Measurements from ENCODE around the gene PRDM16. TPM values are rescaled to one million over a fixed set of nuclear protein-coding genes. Genes with fewer than 3 reads are reported as not detected.

Gene PRDM16
- polyA plus RNA-seq, 2 donors: 0.15 to 0.28 TPM

- H3K27me3 ChIP-seq (ENCODE audit: control insufficient read depth in 1 of 2, insufficient read depth in 2 of 2, low read length in 2 of 2): no peaks in the 10 kb centered on the region
- no peak overlapping the region for H3K27ac ChIP-seq (ENCODE audit: low read depth in 2 of 2, low read length in 1 of 2)
- H3K9me3 ChIP-seq (ENCODE audit: control insufficient read depth in 2 of 2, insufficient read depth in 1 of 2, low read depth in 1 of 2, low read length in 1 of 2): no peaks in the 10 kb centered on the region
- peaks cover 2% of the 10 kb centered on the region in 2 donors for H3K4me1 ChIP-seq (ENCODE audit: control insufficient read depth in 2 of 2, insufficient read depth in 2 of 2, low read length in 1 of 2)
- H3K36me3 ChIP-seq (ENCODE audit: control insufficient read depth in 2 of 2, insufficient read depth in 2 of 2, low read length in 1 of 2): no peaks in the 10 kb centered on the region
- H3K4me3 ChIP-seq (ENCODE audit: low read depth in 1 of 2, low read length in 2 of 2): no peak overlapping the region
- 73 to 79% methylated on average over 22 to 26 of the region's 26 CpGs for WGBS, 2 donors
Observed at GRCh38 chr1:3323796-3324703, 255.0 kb downstream of the PRDM16 start.

- no peaks in the 10 kb centered on the region for H3K36me3 ChIP-seq (ENCODE audit: control insufficient read depth in 2 of 2, insufficient read depth in 2 of 2, low read length in 1 of 2)
- no peak overlapping the region for H3K4me3 ChIP-seq (ENCODE audit: low read depth in 1 of 2, low read length in 2 of 2)
- 90 to 92% methylated on average over 22 of the region's 22 CpGs for WGBS, 2 donors
- H3K9me3 ChIP-seq (ENCODE audit: control insufficient read depth in 2 of 2, insufficient read depth in 1 of 2, low read depth in 1 of 2, low read length in 1 of 2): no peaks in the 10 kb centered on the region
- peaks cover 2% of the 10 kb centered on the region in 2 donors for H3K4me1 ChIP-seq (ENCODE audit: control insufficient read depth in 2 of 2, insufficient read depth in 2 of 2, low read length in 1 of 2)
- H3K27ac ChIP-seq (ENCODE audit: low read depth in 2 of 2, low read length in 1 of 2): no peak overlapping the region
- no peaks in the 10 kb centered on the region for H3K27me3 ChIP-seq (ENCODE audit: control insufficient read depth in 1 of 2, insufficient read depth in 2 of 2, low read length in 2 of 2)
Observed at GRCh38 chr1:3324704-3325535, 255.9 kb downstream of the PRDM16 start.

GRCh38 chr1:3326516-3327388, 257.7 kb downstream of the PRDM16 start:
- Histone ChIP-seq H3K27me3 (ENCODE audit: control insufficient read depth in 1 of 2, insufficient read depth in 2 of 2, low read length in 2 of 2) (no peaks in the 10 kb centered on the region), H3K36me3 (ENCODE audit: control insufficient read depth in 2 of 2, insufficient read depth in 2 of 2, low read length in 1 of 2) (no peaks in the 10 kb centered on the region), H3K4me1 (ENCODE audit: control insufficient read depth in 2 of 2, insufficient read depth in 2 of 2, low read length in 1 of 2) (peaks cover 2% of the 10 kb centered on the region in 2 donors), H3K27ac (ENCODE audit: low read depth in 2 of 2, low read length in 1 of 2) (no peak overlapping the region), H3K9me3 (ENCODE audit: control insufficient read depth in 2 of 2, insufficient read depth in 1 of 2, low read depth in 1 of 2, low read length in 1 of 2) (no peaks in the 10 kb centered on the region), H3K4me3 (ENCODE audit: low read depth in 1 of 2, low read length in 2 of 2) (no peak overlapping the region)
- WGBS, 2 donors: 80 to 84% methylated on average over 21 of the region's 21 CpGs

DNA sequence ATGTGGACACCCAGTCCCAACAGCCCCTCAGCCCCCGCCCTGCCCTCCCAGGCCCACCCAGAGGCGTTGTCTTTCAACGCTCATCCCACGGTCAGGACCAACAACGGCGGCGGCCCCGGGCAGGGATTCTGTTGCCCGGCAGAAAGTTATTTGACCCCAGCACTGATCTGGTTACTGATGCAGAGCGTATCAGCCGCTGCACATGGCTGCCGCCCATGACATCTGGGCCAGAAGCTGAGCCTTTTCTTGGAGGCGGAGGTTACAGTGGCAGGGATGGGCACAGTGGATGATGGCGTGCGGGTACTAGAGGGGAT, 258.3 kb downstream of the PRDM16 start:
- Histone ChIP-seq H3K27ac (ENCODE audit: low read depth in 2 of 2, low read length in 1 of 2) (no peak overlapping the region), H3K36me3 (ENCODE audit: control insufficient read depth in 2 of 2, insufficient read depth in 2 of 2, low read length in 1 of 2) (no peaks in the 10 kb centered on the region), H3K27me3 (ENCODE audit: control insufficient read depth in 1 of 2, insufficient read depth in 2 of 2, low read length in 2 of 2) (no peaks in the 10 kb centered on the region), H3K4me3 (ENCODE audit: low read depth in 1 of 2, low read length in 2 of 2) (no peak overlapping the region), H3K4me1 (ENCODE audit: control insufficient read depth in 2 of 2, insufficient read depth in 2 of 2, low read length in 1 of 2) (peaks cover 2% of the 10 kb centered on the region in 2 donors), H3K9me3 (ENCODE audit: control insufficient read depth in 2 of 2, insufficient read depth in 1 of 2, low read depth in 1 of 2, low read length in 1 of 2) (no peaks in the 10 kb centered on the region)
- 76 to 77% methylated on average over 15 of the region's 15 CpGs for WGBS, 2 donors

- H3K27me3 ChIP-seq (ENCODE audit: control insufficient read depth in 1 of 2, insufficient read depth in 2 of 2, low read length in 2 of 2): no peaks in the 10 kb centered on the region
- H3K36me3 ChIP-seq (ENCODE audit: control insufficient read depth in 2 of 2, insufficient read depth in 2 of 2, low read length in 1 of 2): no peaks in the 10 kb centered on the region
- no peak overlapping the region for H3K27ac ChIP-seq (ENCODE audit: low read depth in 2 of 2, low read length in 1 of 2)
- peaks cover 2% of the 10 kb centered on the region in 2 donors for H3K4me1 ChIP-seq (ENCODE audit: control insufficient read depth in 2 of 2, insufficient read depth in 2 of 2, low read length in 1 of 2)
- 82 to 83% methylated on average over 15 of the region's 15 CpGs for WGBS, 2 donors
- H3K9me3 ChIP-seq (ENCODE audit: control insufficient read depth in 2 of 2, insufficient read depth in 1 of 2, low read depth in 1 of 2, low read length in 1 of 2): no peaks in the 10 kb centered on the region
- H3K4me3 ChIP-seq (ENCODE audit: low read depth in 1 of 2, low read length in 2 of 2): no peak overlapping the region
Observed at GRCh38 chr1:3327936-3328590, 259.1 kb downstream of the PRDM16 start.

- Histone ChIP-seq H3K4me3 (ENCODE audit: low read depth in 1 of 2, low read length in 2 of 2) (no peak overlapping the region), H3K9me3 (ENCODE audit: control insufficient read depth in 2 of 2, insufficient read depth in 1 of 2, low read depth in 1 of 2, low read length in 1 of 2) (no peaks in the 10 kb centered on the region), H3K27me3 (ENCODE audit: control insufficient read depth in 1 of 2, insufficient read depth in 2 of 2, low read length in 2 of 2) (no peaks in the 10 kb centered on the region), H3K27ac (ENCODE audit: low read depth in 2 of 2, low read length in 1 of 2) (no peak overlapping the region), H3K36me3 (ENCODE audit: control insufficient read depth in 2 of 2, insufficient read depth in 2 of 2, low read length in 1 of 2) (no peaks in the 10 kb centered on the region), H3K4me1 (ENCODE audit: control insufficient read depth in 2 of 2, insufficient read depth in 2 of 2, low read length in 1 of 2) (no peaks in the 10 kb centered on the region)
- 84 to 86% methylated on average over 12 of the region's 12 CpGs for WGBS, 2 donors
Observed at GRCh38 chr1:3329640-3330281, 260.8 kb downstream of the PRDM16 start.

GRCh38 chr1:3330771-3331245, 261.8 kb downstream of the PRDM16 start:
- H3K4me3 ChIP-seq (ENCODE audit: low read depth in 1 of 2, low read length in 2 of 2): no peak overlapping the region
- WGBS, 2 donors: 69 to 79% methylated on average over 11 of the region's 11 CpGs
- no peaks in the 10 kb centered on the region for H3K4me1 ChIP-seq (ENCODE audit: control insufficient read depth in 2 of 2, insufficient read depth in 2 of 2, low read length in 1 of 2)
- H3K9me3 ChIP-seq (ENCODE audit: control insufficient read depth in 2 of 2, insufficient read depth in 1 of 2, low read depth in 1 of 2, low read length in 1 of 2): peaks cover 0 to under 1% of the 10 kb centered on the region in 2 donors
- H3K36me3 ChIP-seq (ENCODE audit: control insufficient read depth in 2 of 2, insufficient read depth in 2 of 2, low read length in 1 of 2): no peaks in the 10 kb centered on the region
- no peak overlapping the region for H3K27ac ChIP-seq (ENCODE audit: low read depth in 2 of 2, low read length in 1 of 2)
- H3K27me3 ChIP-seq (ENCODE audit: control insufficient read depth in 1 of 2, insufficient read depth in 2 of 2, low read length in 2 of 2): no peaks in the 10 kb centered on the region

DNA sequence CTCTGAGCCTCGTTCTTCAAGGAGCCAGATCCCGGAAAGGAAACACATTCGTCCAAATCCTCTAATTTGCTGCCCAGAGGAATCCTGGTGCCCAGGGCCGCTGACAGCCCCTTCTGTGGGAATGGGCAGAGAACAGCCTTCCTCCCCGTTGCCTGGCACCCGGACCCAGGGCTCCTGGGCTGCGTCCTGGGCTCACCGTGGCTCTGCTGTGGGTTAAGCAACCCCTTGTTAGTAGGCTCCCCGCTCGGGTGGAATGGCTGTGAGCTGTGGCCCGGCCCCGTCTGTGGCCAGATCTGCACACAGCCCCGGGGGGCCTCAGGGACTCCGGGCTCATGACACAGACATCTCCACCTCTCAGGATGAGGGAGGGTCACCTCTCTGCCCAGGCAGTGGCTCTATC, 262.6 kb downstream of the PRDM16 start:
- peaks cover 0 to 8% of the 10 kb centered on the region in 2 donors for H3K9me3 ChIP-seq (ENCODE audit: control insufficient read depth in 2 of 2, insufficient read depth in 1 of 2, low read depth in 1 of 2, low read length in 1 of 2)
- no peaks in the 10 kb centered on the region for H3K27me3 ChIP-seq (ENCODE audit: control insufficient read depth in 1 of 2, insufficient read depth in 2 of 2, low read length in 2 of 2)
- no peaks in the 10 kb centered on the region for H3K36me3 ChIP-seq (ENCODE audit: control insufficient read depth in 2 of 2, insufficient read depth in 2 of 2, low read length in 1 of 2)
- no peak overlapping the region for H3K4me3 ChIP-seq (ENCODE audit: low read depth in 1 of 2, low read length in 2 of 2)
- 79 to 85% methylated on average over 14 of the region's 14 CpGs for WGBS, 2 donors
- no peaks in the 10 kb centered on the region for H3K4me1 ChIP-seq (ENCODE audit: control insufficient read depth in 2 of 2, insufficient read depth in 2 of 2, low read length in 1 of 2)
- no peak overlapping the region for H3K27ac ChIP-seq (ENCODE audit: low read depth in 2 of 2, low read length in 1 of 2)

Data from esophagus (tissue), 2 donors.